K562 (cell line): Measurements from ENCODE around the gene SRCAP. TPM values are rescaled to one million over a fixed set of nuclear protein-coding genes. Genes with fewer than 3 reads are reported as not detected.

Experiments used
- CHD1 ChIP-seq: fragments of 200-600 bp; sonication (generic); IDR thresholded peaks from one replicate; pipeline ENCODE4 v1.6.1; 2012; ENCODE audit warnings: mild to moderate bottlenecking, moderate library complexity, low read length, inconsistent platforms
- MGA ChIP-seq: fragments of 450-650 bp; IDR thresholded peaks from 2 replicates; pipeline ENCODE4 v1.6.1; 2016; ENCODE audit warnings: mild to moderate bottlenecking, moderate library complexity
- MITF ChIP-seq: IDR thresholded peaks from 2 replicates; pipeline ENCODE4 v1.6.1; 2014; ENCODE audit warnings: antibody characterized with exemption
- NR2C2 ChIP-seq, 2 experiments: fragments of 200-800 bp in 1 of 2; sonication (Bioruptor generic) in 1 of 2; sonication (generic) in 1 of 2; formaldehyde crosslinking in 1 of 2; IDR thresholded peaks; 2 replicates each; pipeline versions ENCODE4 v1.6.1 to v1.8.0; 2016 to 2022; ENCODE audit warnings: mild to moderate bottlenecking in 1 of 2, missing compliant biosample characterization in 1 of 2, missing genetic modification characterization in 1 of 2, missing genetic modification reagents in 1 of 2
- RBM39 ChIP-seq: fragments of 200-400 bp; formaldehyde crosslinking; optimal IDR thresholded peaks from 2 replicates; pipeline ENCODE3; 2018; ENCODE audit warnings: low read depth, low read length
- SNRNP70 ChIP-seq: fragments of 200-400 bp; formaldehyde crosslinking; optimal IDR thresholded peaks from 2 replicates; pipeline ENCODE3; 2017; ENCODE audit warnings: low read depth, low read length
- SUPT5H ChIP-seq: fragments of 450-650 bp; IDR thresholded peaks from 2 replicates; pipeline ENCODE4 v1.6.1; 2016
- TFAM ChIP-seq: fragments of 250-450 bp; sonication (Bioruptor Pico); conservative IDR thresholded peaks from 2 replicates; pipeline ENCODE4 v1.5.0; 2021; ENCODE audit warnings: mild to moderate bottlenecking, moderate library complexity
- ZHX1 ChIP-seq: fragments of 150-350 bp; conservative IDR thresholded peaks from 2 replicates; pipeline ENCODE4 v1.6.1; 2014; ENCODE audit warnings: low read length
- ZNF134 ChIP-seq: fragments of 250-450 bp; sonication (Bioruptor Pico); conservative IDR thresholded peaks from 2 replicates; pipeline ENCODE4 v1.4.0; 2020
- ZNF561 ChIP-seq: fragments of 450-650 bp; formaldehyde crosslinking; conservative IDR thresholded peaks from 2 replicates; pipeline ENCODE4 v1.4.0; 2020; ENCODE audit warnings: mild to moderate bottlenecking, moderate library complexity
- polyA plus RNA-seq, 8 experiments: library from polyadenylated mRNA; depleted of rRNA in 4 of 8; stranded (reverse) in 5 of 8; unstranded in 3 of 8; fragments of >200 nt; fragmentation: Nextera tagmentation in 2 of 8; fragmentation: Illumina TruSeq in 1 of 8; extraction: Ambion mirVana in 2 of 8; extraction: Trizol in 1 of 8; gene quantifications; 2 replicates each; pipeline versions ENCODE4 v1.2.1 to v1.2.3, GENCODE V29; 2011 to 2014; ENCODE audit warnings: inconsistent platforms in 1 of 8, missing spikeins in 1 of 8
- total RNA-seq, 7 experiments: library from RNA; depleted of rRNA in 6 of 7; stranded (reverse); fragments of >200 nt in 6 of 7; fragmentation: Illumina TruSeq in 2 of 7; extraction: Trizol in 2 of 7; gene quantifications; 2 replicates each; pipeline versions ENCODE4 v1.2.1 to v1.2.3, GENCODE V29; 2011 to 2021; ENCODE audit warnings: low replicate concordance in 1 of 7

The SRCAP gene
- total and polyA plus RNA-seq, 9 of the 15 experiments (the other 6 are each of a cell fraction or from before 2014, with no cell fraction given): 0.21 to 62.6 (median 5.8) TPM

GRCh38 chr16:30775392-30776188 is 76.6 kb downstream of the SRCAP start (continued):
- 0 out of 2 replicates have a peak, but pooled peaks have one; percentile 30 for TF ChIP-seq ZHX1
- TF ChIP-seq SUPT5H: peak; percentile 94
- TF ChIP-seq MGA: peak; percentile 77
- TF ChIP-seq MITF: peak; percentile 32; the same call in 1 of the 2 replicates
- no peak for TF ChIP-seq SNRNP70
- no peak for TF ChIP-seq TFAM (CRISPR knock-in tag)
- TF ChIP-seq CHD1: peak; percentile 66
- no peak for TF ChIP-seq RBM39
- no peak for TF ChIP-seq ZNF134 (CRISPR knock-in tag)
- no peak for TF ChIP-seq ZNF561
- TF ChIP-seq NR2C2 (CRISPR knock-in tag; IDR thresholded peaks at IDR 0.05): peak; percentile 53; the same call in 1 of the 2 replicates
- TF ChIP-seq NR2C2 (tag; IDR thresholded peaks at IDR 0.05): peak; percentile 86
